ENCODE measurements around the gene STT3B.

STT3B gene

GRCh38 chr3:31532587-31533168, at the start of gene STT3B:
STT3B (plus strand) TSS chr3:31532925; CDS start chr3:31532999, 74 bp downstream.
- TF ChIP-seq CTCF (IDR thresholded peaks at IDR 0.05; ENCODE audit: borderline replicate concordance, insufficient read depth, low read depth, low read length), result no peak
- H3K4me3 ChIP-seq (ENCODE audit: low read depth, low read length), result peak within 1 kb of the TSS; percentile 89

GRCh38 chr3:31483776-31484175, 48.9 kb upstream of the STT3B start:
- TF ChIP-seq CTCF (IDR thresholded peaks at IDR 0.05; ENCODE audit: borderline replicate concordance, insufficient read depth, low read depth, low read length), result no peak
- no peak overlapping the region for H3K4me3 ChIP-seq (ENCODE audit: low read depth, low read length)

DNA sequence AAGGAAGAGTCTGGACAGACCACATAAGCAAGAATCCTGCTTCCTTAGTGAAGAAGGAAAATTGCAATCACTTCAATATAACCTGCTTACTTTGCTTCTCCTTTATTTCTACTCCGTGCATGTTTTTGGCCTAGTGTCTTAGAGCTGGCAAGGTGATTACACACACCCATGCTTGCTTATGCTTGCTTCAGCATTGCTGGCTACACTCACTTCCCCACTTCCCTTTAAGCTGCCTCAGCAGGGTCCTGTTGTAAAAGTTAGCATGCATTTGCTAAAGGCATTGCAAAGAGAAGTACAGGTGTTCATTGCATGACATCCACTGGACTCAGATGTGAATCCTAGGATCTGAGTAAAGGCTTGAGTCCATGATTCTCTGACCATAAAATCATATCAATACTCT, 47.5 kb upstream of the STT3B start:
- no peak overlapping the region for H3K4me3 ChIP-seq (ENCODE audit: low read depth, low read length)
- no peak for TF ChIP-seq CTCF (IDR thresholded peaks at IDR 0.05; ENCODE audit: borderline replicate concordance, insufficient read depth, low read depth, low read length)

DNA sequence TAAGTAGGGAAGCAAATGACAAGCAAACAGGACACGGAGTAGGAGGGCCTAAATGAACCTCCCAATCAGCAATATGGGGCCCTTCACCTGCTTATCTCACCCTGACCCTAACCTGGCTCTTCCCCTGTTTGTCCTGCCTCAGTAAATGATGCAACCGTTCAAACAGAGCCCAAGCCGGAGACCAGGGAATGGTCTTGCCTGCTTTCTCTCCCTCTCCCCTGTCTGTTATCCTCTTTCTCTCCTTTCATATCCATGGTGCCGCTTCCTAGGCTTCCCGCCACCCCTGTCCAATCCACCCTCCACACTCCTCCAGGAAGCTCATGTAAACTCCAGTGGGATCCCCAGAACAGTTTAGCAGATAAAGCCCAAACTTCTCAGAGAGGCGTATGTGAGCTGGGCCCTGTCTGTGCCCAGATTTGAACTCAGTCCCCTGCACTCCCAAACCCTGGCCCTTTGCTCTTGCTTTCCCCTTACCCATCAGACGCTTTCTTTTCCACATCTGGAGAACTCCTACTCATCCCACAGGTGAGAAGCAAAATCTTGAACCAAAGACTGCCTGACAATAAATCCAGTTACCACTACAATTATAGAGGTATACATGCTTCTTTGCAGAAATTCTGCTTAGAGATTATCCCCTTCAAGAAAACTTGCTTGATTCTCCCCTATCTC, 45.7 kb upstream of the STT3B start:
- no peak overlapping the region for H3K4me3 ChIP-seq (ENCODE audit: low read depth, low read length)
- no peak for TF ChIP-seq CTCF (IDR thresholded peaks at IDR 0.05; ENCODE audit: borderline replicate concordance, insufficient read depth, low read depth, low read length)

GRCh38 chr3:31488475-31489017, 44.2 kb upstream of the STT3B start:
- H3K4me3 ChIP-seq (ENCODE audit: low read depth, low read length), result no peak overlapping the region
- no peak for TF ChIP-seq CTCF (IDR thresholded peaks at IDR 0.05; ENCODE audit: borderline replicate concordance, insufficient read depth, low read depth, low read length)

- TF ChIP-seq CTCF (IDR thresholded peaks at IDR 0.05; ENCODE audit: borderline replicate concordance, insufficient read depth, low read depth, low read length), result no peak
- no peak overlapping the region for H3K4me3 ChIP-seq (ENCODE audit: low read depth, low read length)
Observed at GRCh38 chr3:31490502-31490901, 42.2 kb upstream of the STT3B start.

DNA sequence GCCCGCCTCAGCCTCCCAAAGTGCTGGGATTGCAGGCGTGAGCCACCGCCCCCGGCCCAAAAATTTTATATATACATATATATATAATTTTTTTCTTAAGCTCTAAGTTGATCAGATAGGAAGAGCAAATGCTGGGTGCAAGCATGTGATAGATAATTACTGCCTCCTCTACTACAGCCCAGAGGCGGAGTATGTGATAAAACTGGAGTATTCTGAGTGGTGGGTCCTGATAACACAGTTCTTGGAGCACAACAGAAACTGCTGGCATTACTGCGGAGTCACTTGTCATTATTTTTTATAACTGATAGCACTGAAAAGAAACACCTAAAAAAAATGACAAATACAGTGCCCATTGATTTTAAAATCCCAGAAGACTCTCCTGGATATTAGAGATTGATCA, 41.1 kb upstream of the STT3B start:
- H3K4me3 ChIP-seq (ENCODE audit: low read depth, low read length), result no peak overlapping the region
- TF ChIP-seq CTCF (IDR thresholded peaks at IDR 0.05; ENCODE audit: borderline replicate concordance, insufficient read depth, low read depth, low read length), result no peak

All from GM12875 (cell line).